PFSK-1 (cell line): ENCODE results near the gene PCDHAC2.

Experiments
- FOXP2 ChIP-seq: optimal IDR thresholded peaks from 2 replicates; pipeline ENCODE3; 2011; ENCODE audit warnings: borderline replicate concordance, control low read depth, inconsistent platforms; ENCODE audit not compliant: insufficient read depth; ENCODE audit errors: extremely low read length, extremely low read depth
- POLR2AphosphoS5 ChIP-seq: IDR thresholded peaks from 2 replicates; pipeline ENCODE4 v1.6.1; 2012; ENCODE audit warnings: low read depth, mild to moderate bottlenecking, control low read depth, low read length, moderate library complexity
- REST ChIP-seq, 2 experiments: IDR thresholded peaks; 2 replicates each; pipeline versions ENCODE4 v1.6.1 to v1.8.0; 2011 to 2012; ENCODE audit warnings: low read depth in 2 of 2, low read length in 2 of 2, control low read depth in 1 of 2, inconsistent platforms in 1 of 2, mild to moderate bottlenecking in 1 of 2, moderate library complexity in 1 of 2; ENCODE audit not compliant: insufficient read depth in 1 of 2
- SIN3A ChIP-seq: IDR thresholded peaks from 2 replicates; pipeline ENCODE4 v1.6.1; 2012; ENCODE audit warnings: mild to moderate bottlenecking, low read length, moderate library complexity, borderline replicate concordance; ENCODE audit not compliant: insufficient read depth
- TAF1 ChIP-seq: IDR thresholded peaks from 2 replicates; pipeline ENCODE4 v1.6.1; 2012; ENCODE audit warnings: low read length, control low read depth, borderline replicate concordance; ENCODE audit not compliant: insufficient read depth

PCDHAC2 gene

GRCh38 chr5:141001844-141002604, 35.7 kb downstream of the PCDHAC2 start:
- TF ChIP-seq TAF1, result no peak
- TF ChIP-seq REST (IDR thresholded peaks at IDR 0.05; ENCODE audit: insufficient read depth in 1 of 2, low read depth in 2 of 2, low read length in 2 of 2), result no peak
- TF ChIP-seq FOXP2, result no peak
- no peak for TF ChIP-seq SIN3A
- no peak for TF ChIP-seq POLR2AphosphoS5

- TF ChIP-seq POLR2AphosphoS5 (no peak), FOXP2 (no peak), REST (IDR thresholded peaks at IDR 0.05; ENCODE audit: insufficient read depth in 1 of 2, low read depth in 2 of 2, low read length in 2 of 2) (no peak), TAF1 (no peak), SIN3A (no peak)
Measured at GRCh38 chr5:141002605-141002965, 36.3 kb downstream of the PCDHAC2 start.

GRCh38 chr5:141003031-141003430, 36.8 kb downstream of the PCDHAC2 start:
- TF ChIP-seq TAF1, result no peak
- no peak for TF ChIP-seq SIN3A
- TF ChIP-seq POLR2AphosphoS5, result no peak
- no peak for TF ChIP-seq REST (IDR thresholded peaks at IDR 0.05; ENCODE audit: insufficient read depth in 1 of 2, low read depth in 2 of 2, low read length in 2 of 2)
- no peak for TF ChIP-seq FOXP2

- TF ChIP-seq REST (IDR thresholded peaks at IDR 0.05; ENCODE audit: insufficient read depth in 1 of 2, low read depth in 2 of 2, low read length in 2 of 2), result peak in 1 of 2 experiments; percentile 40; a peak in 1 of 4 replicates
- no peak for TF ChIP-seq SIN3A
Measured at GRCh38 chr5:141003791-141004611, 37.7 kb downstream of the PCDHAC2 start.
